ENCODE measurements around the gene SYDE2.

SYDE2 gene

DNA sequence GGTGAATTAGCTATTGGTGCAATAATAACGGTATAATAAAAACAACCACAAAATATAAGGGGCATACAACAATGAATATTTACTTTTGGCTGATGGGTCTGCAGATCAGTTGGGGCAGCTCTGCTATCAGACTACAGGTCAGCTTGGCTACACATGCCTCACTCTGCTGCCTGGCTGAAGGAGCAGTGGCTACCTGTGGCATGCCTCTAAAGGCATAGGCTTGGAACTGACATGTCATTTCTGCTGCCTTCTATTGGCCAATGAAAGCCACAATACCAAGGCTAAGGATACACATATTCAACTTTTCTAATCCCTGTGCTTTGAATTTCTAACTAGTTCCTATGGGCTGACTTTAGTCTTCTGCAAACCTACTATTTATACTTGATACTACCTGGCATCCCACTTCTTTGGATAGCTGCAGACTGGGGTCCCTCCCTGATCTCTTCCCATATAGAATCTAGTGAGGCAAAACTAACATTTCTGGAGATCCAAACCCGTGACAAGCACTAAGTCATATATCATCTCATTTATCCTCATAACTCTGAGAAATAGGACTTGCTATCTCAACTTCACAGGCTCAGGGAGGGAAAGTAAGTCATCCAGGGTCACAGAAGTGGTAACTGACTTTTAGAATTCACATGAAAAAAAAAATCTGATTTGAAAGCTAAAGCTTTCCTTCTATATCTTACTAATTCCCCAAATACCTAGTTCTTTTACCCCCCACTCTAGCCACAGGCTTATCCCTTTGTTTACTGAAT, 19.2 kb upstream of the SYDE2 start:
- ChIA-PET CTCF (no interaction called here), POLR2A (no interaction called here)
- H3K4me3 ChIP-seq (ENCODE audit: low read depth, low read length) = no peak overlapping the region
- DNase-seq (ENCODE audit: low read depth, low spot score) = no peak
- TF ChIP-seq, protein P1, sequence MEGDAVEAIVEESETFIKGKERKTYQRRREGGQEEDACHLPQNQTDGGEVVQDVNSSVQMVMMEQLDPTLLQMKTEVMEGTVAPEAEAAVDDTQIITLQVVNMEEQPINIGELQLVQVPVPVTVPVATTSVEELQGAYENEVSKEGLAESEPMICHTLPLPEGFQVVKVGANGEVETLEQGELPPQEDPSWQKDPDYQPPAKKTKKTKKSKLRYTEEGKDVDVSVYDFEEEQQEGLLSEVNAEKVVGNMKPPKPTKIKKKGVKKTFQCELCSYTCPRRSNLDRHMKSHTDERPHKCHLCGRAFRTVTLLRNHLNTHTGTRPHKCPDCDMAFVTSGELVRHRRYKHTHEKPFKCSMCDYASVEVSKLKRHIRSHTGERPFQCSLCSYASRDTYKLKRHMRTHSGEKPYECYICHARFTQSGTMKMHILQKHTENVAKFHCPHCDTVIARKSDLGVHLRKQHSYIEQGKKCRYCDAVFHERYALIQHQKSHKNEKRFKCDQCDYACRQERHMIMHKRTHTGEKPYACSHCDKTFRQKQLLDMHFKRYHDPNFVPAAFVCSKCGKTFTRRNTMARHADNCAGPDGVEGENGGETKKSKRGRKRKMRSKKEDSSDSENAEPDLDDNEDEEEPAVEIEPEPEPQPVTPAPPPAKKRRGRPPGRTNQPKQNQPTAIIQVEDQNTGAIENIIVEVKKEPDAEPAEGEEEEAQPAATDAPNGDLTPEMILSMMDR (IDR thresholded peaks at IDR 0.05; ENCODE audit: insufficient read depth, low read length, missing control alignments) = no peak

DNA sequence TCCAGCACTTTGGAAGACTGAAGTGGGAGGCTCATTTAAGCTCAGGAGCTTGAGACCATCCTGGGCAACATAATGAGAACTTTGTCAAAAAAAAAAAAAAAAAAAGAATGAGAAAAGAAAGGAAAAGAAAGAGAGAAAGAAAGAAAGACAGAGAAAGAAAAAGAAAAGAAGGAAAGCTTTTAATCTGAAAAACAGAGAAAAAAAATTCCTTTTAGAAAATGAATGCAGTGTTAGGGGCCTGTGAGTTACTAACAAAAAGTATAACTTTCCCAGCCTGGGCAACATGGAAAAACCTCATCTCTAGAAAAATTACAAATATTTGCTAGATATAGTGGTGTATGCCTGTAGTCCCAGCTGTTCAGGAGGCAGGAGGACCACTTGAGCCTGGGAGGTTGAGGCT, 15.9 kb upstream of the SYDE2 start:
- no peak for DNase-seq (ENCODE audit: low read depth, low spot score)
- no peak overlapping the region for H3K4me3 ChIP-seq (ENCODE audit: low read depth, low read length)
- TF ChIP-seq, protein P1 (IDR thresholded peaks at IDR 0.05; ENCODE audit: insufficient read depth, low read length, missing control alignments) = no peak
- CTCF ChIA-PET = interaction anchor here (1.0 to 1.7 kb wide), 3 partner anchors 38 to 43 kb away, joined by 4 to 6 read pairs (median 5); partner anchors contain the start of gene C1orf52
- POLR2A ChIA-PET = no interaction called here

DNA sequence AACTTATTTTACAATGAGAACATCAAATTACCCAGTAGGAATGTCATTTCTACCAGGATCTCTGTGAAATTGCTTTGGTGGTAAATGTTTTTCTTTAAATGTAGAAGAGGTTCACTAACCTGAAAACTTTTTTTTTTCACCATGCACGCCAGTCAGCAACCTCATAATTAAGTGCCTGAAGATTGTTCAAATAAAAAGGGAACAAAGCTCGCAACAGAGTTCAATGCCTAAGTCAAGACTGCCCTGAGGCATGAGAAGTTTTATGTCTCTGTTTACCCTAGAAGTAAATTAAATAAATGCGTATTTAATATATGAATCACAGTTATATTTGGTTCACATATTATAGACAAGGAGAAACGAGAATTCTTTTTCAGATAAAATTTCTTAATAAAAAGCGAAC, 13.8 kb upstream of the SYDE2 start:
- ChIA-PET CTCF (interaction anchor here (2.1 kb wide), 1 partner anchor 105 kb away, joined by 5 read pairs; no protein-coding TSS in a partner anchor), POLR2A (no interaction called here)
- TF ChIP-seq, protein P1 (IDR thresholded peaks at IDR 0.05; ENCODE audit: insufficient read depth, low read length, missing control alignments) = no peak
- H3K4me3 ChIP-seq (ENCODE audit: low read depth, low read length) = no peak overlapping the region
- DNase-seq (ENCODE audit: low read depth, low spot score) = no peak

DNA sequence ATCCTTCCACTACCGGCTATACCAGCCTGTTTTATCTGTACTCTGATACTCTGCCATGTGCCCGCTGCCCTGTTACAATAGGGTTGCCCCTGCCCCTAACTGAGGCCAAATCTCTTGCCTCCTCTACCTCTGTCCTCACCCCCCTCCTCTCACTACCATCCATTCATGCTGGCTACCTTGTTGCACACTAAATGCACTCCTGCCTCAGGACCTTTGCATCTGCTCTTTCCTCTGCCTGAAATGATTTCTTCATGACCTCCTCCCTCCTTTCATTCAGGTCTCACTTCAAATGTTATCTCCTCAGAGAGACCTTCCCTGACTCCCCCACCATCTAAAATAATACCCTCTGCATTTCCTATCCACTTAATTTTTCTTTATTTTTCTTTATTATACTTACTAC, 7.7 kb upstream of the SYDE2 start:
- TF ChIP-seq, protein P1 (IDR thresholded peaks at IDR 0.05; ENCODE audit: insufficient read depth, low read length, missing control alignments) = no peak
- POLR2A ChIA-PET = no interaction called here
- CTCF ChIA-PET = no interaction called here
- no peak overlapping the region for H3K4me3 ChIP-seq (ENCODE audit: low read depth, low read length)
- DNase-seq (ENCODE audit: low read depth, low spot score) = no peak

DNA sequence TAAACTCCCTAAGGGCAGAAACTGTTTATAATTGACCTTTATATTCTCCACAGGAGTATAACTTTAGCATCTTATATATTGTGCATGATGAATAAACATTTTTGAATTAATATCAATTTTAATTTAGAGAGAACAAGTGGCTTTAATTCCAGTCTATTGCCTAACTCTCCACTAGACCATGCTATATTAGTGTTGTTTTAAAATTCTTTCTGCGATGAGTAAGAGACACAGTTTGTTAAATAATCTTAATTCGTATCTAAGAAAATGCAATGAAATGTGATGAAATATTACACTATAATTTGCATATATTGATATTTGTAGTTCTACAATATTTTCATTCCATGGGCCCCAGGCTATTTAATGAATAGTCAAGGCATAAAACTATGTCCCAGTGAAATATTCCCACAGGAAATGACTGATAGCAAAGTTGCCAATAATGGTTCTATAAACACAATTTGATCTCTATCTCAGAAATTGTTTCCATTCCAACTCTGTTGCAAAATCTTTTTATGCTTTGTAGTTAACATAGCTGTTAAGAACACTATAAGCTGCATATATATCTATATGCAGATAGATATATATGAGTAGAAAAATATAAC, 2.9 kb upstream of the SYDE2 start:
- no peak for DNase-seq (ENCODE audit: low read depth, low spot score)
- POLR2A ChIA-PET = no interaction called here

DNA sequence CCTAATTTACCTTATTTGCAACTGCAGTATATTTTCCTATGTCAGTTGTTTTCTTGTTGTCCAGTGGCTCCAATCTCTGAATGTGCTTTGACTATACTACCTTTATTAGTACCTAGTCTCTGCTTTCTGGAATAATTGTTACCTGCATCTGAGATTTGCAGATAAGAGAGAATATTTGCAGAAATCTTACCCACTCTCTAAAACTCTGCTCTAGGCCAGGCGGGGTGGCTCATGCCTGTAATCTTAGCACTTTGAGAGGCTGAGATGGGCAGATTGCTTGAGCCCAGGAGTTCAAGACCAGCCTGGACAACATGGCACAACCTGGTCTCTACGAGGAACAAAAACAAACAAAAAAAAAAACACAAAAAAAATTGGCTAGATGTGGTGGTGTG, 2.0 kb upstream of the SYDE2 start:
- no peak overlapping the region for H3K4me3 ChIP-seq (ENCODE audit: low read depth, low read length)
- TF ChIP-seq, protein P1 (IDR thresholded peaks at IDR 0.05; ENCODE audit: insufficient read depth, low read length, missing control alignments) = no peak
- ChIA-PET POLR2A (no interaction called here), CTCF (no interaction called here)
- DNase-seq (ENCODE audit: low read depth, low spot score) = no peak

More for the DNA sequence above, 2.9 kb upstream of the SYDE2 start:
- CTCF ChIA-PET = no interaction called here
- H3K4me3 ChIP-seq (ENCODE audit: low read depth, low read length) = no peak overlapping the region
- TF ChIP-seq, protein P1 (IDR thresholded peaks at IDR 0.05; ENCODE audit: insufficient read depth, low read length, missing control alignments) = no peak
